ENCODE measurements around the gene REXO1. TPM values are rescaled to one million over a fixed set of nuclear protein-coding genes. Genes with fewer than 3 reads are reported as not detected.

Gene REXO1
- total and polyA plus RNA-seq, 9 of the 15 experiments (the other 6 are each of a cell fraction or from before 2014, with no cell fraction given): 0.04 to 63.3 (median 15.8) TPM

GRCh38 chr19:1882786-1883692, 34.8 kb upstream of the REXO1 start (continued):
- no peak for TF ChIP-seq ATF7 (IDR thresholded peaks at IDR 0.05)
- TF ChIP-seq, protein P1, sequence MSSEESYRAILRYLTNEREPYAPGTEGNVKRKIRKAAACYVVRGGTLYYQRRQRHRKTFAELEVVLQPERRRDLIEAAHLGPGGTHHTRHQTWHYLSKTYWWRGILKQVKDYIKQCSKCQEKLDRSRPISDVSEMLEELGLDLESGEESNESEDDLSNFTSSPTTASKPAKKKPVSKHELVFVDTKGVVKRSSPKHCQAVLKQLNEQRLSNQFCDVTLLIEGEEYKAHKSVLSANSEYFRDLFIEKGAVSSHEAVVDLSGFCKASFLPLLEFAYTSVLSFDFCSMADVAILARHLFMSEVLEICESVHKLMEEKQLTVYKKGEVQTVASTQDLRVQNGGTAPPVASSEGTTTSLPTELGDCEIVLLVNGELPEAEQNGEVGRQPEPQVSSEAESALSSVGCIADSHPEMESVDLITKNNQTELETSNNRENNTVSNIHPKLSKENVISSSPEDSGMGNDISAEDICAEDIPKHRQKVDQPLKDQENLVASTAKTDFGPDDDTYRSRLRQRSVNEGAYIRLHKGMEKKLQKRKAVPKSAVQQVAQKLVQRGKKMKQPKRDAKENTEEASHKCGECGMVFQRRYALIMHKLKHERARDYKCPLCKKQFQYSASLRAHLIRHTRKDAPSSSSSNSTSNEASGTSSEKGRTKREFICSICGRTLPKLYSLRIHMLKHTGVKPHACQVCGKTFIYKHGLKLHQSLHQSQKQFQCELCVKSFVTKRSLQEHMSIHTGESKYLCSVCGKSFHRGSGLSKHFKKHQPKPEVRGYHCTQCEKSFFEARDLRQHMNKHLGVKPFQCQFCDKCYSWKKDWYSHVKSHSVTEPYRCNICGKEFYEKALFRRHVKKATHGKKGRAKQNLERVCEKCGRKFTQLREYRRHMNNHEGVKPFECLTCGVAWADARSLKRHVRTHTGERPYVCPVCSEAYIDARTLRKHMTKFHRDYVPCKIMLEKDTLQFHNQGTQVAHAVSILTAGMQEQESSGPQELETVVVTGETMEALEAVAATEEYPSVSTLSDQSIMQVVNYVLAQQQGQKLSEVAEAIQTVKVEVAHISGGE (CRISPR knock-in tag; IDR thresholded peaks at IDR 0.05): no peak

- Histone ChIP-seq H3K27me3 (ENCODE audit: control insufficient read depth in 2 of 2, insufficient read depth in 2 of 2, low read length in 2 of 2) (no peaks in the 10 kb centered on the region), H3K9me1 (ENCODE audit: control insufficient read depth, insufficient read depth, low read length) (peaks cover 14% of the 10 kb centered on the region), H4K20me1 (replicated peaks; ENCODE audit: control insufficient read depth, insufficient read depth, low read length) (peaks cover 37% of the 10 kb centered on the region; the same call in 1 of the 2 replicates), H3K36me3 (ENCODE audit: control insufficient read depth, insufficient read depth, low read length) (peaks cover 27% of the 10 kb centered on the region; the same call in 2 of the 3 replicates), H3K4me1 (replicated peaks in 1 of 2; ENCODE audit: control insufficient read depth in 2 of 2, insufficient read depth in 2 of 2, low read length in 2 of 2) (peaks cover 29 to 68% of the 10 kb centered on the region in 2 experiments), H3K9me3 (replicated peaks; ENCODE audit: control insufficient read depth, insufficient read depth, low read depth, low read length) (no peaks in the 10 kb centered on the region), H3K79me2 (ENCODE audit: control insufficient read depth, insufficient read depth, low read length) (peaks cover 46% of the 10 kb centered on the region), H3K4me3 (no peak overlapping the region; the same call in 1 of the 2 replicates), H3K27ac (ENCODE audit: extremely low read depth, low read depth, low read length) (peak overlapping the region; percentile 37; the same call in 2 of the 3 replicates), H3K9ac (ENCODE audit: insufficient read depth in 1 of 2, low read depth in 2 of 2, low read length in 2 of 2) (peak overlapping the region; percentile 24 to 99; a peak in 3 of 4 replicates), H2AFZ (ENCODE audit: low read depth, low read length) (no peak overlapping the region), H3K4me2 (ENCODE audit: insufficient read depth, low read length) (peak overlapping the region; percentile 90; the same call in 1 of the 2 replicates)
- ATAC-seq: no peak
- CTCF ChIA-PET (ENCODE audit: low intra/inter-chr PET ratio): no interaction called here
- peak in 1 of 4 experiments; percentile 47 for DNase-seq (ENCODE audit: extremely low read depth in 1 of 4, low spot score in 3 of 4)
- TF ChIP-seq SP2 (IDR thresholded peaks at IDR 0.05; ENCODE audit: extremely low read depth, low read depth, low read length, poor library complexity, severe bottlenecking) (no peak), RBFOX2 (IDR thresholded peaks at IDR 0.05; ENCODE audit: low read depth, low read length) (peak; percentile 36; the same call in 1 of the 2 replicates), PML (IDR thresholded peaks at IDR 0.05; ENCODE audit: low read length) (no peak)
- intact Hi-C loops (cut with micrococcal nuclease): no loop called here
- 67% methylated on average over 31 of the region's 31 CpGs for WGBS (ENCODE audit: insufficient coverage, low coverage, missing lambda C conversion rate)
- in situ Hi-C loops (cut with MboI): no loop called here
- FAIRE-seq: peak; percentile 74
- BruUV-seq (replicated peaks): no TSS peak
- POLR2A ChIA-PET: interaction anchor here (0.7 kb wide), 1 partner anchor 10 kb away, joined by 4 read pairs; no protein-coding TSS in a partner anchor
Observed at GRCh38 chr19:1882089-1882785, 34.0 kb upstream of the REXO1 start.

Measured in K562 (cell line).